T-helper 2 cell (primary cell): Measurements from ENCODE around the gene MTMR12.

ENCODE experiments used
- DNase-seq, 5 experiments: peaks; one replicate each; pipeline versions ENCODE4 v3.0.0 to v3.0.0-alpha.2; 2012 to 2022

MTMR12 gene

GRCh38 chr5:32274548-32275395, 38.0 kb downstream of the MTMR12 start:
- DNase-seq, result no peak

- DNase-seq, result no peak
Measured at GRCh38 chr5:32273821-32274220, 38.9 kb downstream of the MTMR12 start.

- no peak for DNase-seq
Measured at GRCh38 chr5:32272746-32273145, 40.0 kb downstream of the MTMR12 start.

GRCh38 chr5:32270946-32271345, 41.8 kb downstream of the MTMR12 start:
- no peak for DNase-seq

- no peak for DNase-seq
Measured at GRCh38 chr5:32270178-32270577, 42.6 kb downstream of the MTMR12 start.

GRCh38 chr5:32265902-32266301, 46.8 kb downstream of the MTMR12 start:
- DNase-seq, result no peak

GRCh38 chr5:32264957-32265572, 47.7 kb downstream of the MTMR12 start:
- no peak for DNase-seq

GRCh38 chr5:32263684-32264083, 49.1 kb downstream of the MTMR12 start:
- DNase-seq, result no peak

- DNase-seq, result peak in 1 of 5 experiments; percentile 35
Measured at GRCh38 chr5:32261198-32261597, 51.5 kb downstream of the MTMR12 start.

GRCh38 chr5:32259033-32259432, 53.7 kb downstream of the MTMR12 start:
- DNase-seq, result no peak

- DNase-seq, result no peak
Measured at GRCh38 chr5:32258424-32258823, 54.3 kb downstream of the MTMR12 start.

- DNase-seq, result no peak
Measured at GRCh38 chr5:32255540-32255900, 57.2 kb downstream of the MTMR12 start.

GRCh38 chr5:32254881-32255539, 57.7 kb downstream of the MTMR12 start:
- no peak for DNase-seq

GRCh38 chr5:32251871-32252458, 60.8 kb downstream of the MTMR12 start:
- no peak for DNase-seq

- no peak for DNase-seq
Measured at GRCh38 chr5:32249668-32250067, 63.1 kb downstream of the MTMR12 start.

GRCh38 chr5:32245742-32246141, 67.0 kb downstream of the MTMR12 start:
- DNase-seq, result no peak

- DNase-seq, result no peak
Measured at GRCh38 chr5:32244017-32244416, 68.7 kb downstream of the MTMR12 start.

- no peak for DNase-seq
Measured at GRCh38 chr5:32241034-32241783, 71.5 kb downstream of the MTMR12 start.

- no peak for DNase-seq
Measured at GRCh38 chr5:32239385-32239784, 73.4 kb downstream of the MTMR12 start.

GRCh38 chr5:32233696-32234447, 78.9 kb downstream of the MTMR12 start:
- no peak for DNase-seq

GRCh38 chr5:32233220-32233695, 79.5 kb downstream of the MTMR12 start:
- DNase-seq, result no peak
